ENCODE data around the gene SMPD3. TPM values are rescaled to one million over a fixed set of nuclear protein-coding genes. Genes with fewer than 3 reads are reported as not detected.

Gene SMPD3
- total RNA-seq, 1 experiment from 2014 or later, result 0.89 TPM

DNA sequence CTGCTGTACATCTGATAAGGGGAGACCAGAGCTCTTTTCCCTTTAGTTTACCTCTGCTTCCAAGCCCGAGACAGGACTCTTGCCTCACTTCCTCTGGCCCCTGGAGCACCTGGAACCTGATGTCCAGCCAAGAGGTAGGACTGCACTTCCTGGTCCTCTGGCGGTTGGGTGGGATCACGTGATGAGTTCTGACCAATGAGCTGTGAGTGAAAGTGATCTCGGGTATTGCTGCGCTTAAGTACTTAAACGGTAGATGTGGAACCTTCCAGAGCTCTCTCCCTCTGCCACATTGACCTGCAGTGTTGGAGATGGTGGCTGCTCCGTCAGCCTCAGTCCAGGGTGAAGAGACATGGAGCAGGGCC lies 67.0 kb downstream of the SMPD3 start:
- ChIA-PET RAD21 (ENCODE audit: low non-redundant PET in 1 of 2, low total read pairs in 2 of 2, uncharacterized antibody in 2 of 2, unreplicated experiment in 2 of 2) (no interaction called here), POLR2A (no interaction called here)
- intact Hi-C loops (cut with micrococcal nuclease), result no loop called here

DNA sequence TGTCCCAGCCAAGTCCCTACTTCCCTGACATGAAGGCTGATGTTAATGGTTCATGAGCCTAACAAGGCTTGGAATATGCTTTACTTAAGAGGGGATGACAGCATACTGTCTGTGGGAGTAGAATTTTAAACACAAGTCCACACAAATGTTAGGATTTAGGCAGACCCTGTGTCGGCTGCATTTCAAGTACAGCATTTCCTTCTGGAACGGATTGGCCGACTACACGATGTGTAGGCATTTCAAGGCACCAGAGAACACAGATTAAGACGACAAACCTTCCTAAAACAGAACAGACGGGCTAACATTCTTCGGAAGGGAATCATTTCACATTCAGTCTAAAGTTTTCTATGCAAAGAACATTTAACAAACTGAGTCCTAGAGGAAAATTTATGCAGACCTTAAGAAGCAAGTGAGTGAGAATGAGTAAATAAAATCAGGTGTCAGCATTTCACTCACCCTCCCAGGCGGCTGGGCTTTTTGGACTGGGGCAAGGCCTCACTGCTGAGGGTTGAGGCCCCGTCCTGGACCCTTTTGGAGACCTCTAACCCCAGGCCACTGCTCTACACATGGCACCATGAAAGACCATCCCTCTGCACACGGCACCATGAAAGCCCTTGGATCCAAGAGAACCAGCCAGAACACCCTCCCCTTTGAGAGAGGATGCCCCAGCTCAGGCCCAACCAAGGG lies 67.5 kb downstream of the SMPD3 start:
- RAD21 ChIA-PET (ENCODE audit: low non-redundant PET in 1 of 2, low total read pairs in 2 of 2, uncharacterized antibody in 2 of 2, unreplicated experiment in 2 of 2), result no interaction called here

More for the DNA sequence above, 67.0 kb downstream of the SMPD3 start:
- no peaks in the 10 kb centered on the region for H3K27me3 ChIP-seq (ENCODE audit: insufficient read depth, low read length)
- no peak overlapping the region; the same call in 1 of the 2 replicates for H3K4me2 ChIP-seq (ENCODE audit: low read length)
- no peak overlapping the region for H3K4me3 ChIP-seq (replicated peaks in 1 of 2; ENCODE audit: low read depth in 1 of 2, low read length in 2 of 2)
- H4K20me1 ChIP-seq (ENCODE audit: insufficient read depth), result no peaks in the 10 kb centered on the region
- ATAC-seq, result no peak
- no peaks in the 10 kb centered on the region for H3K9me3 ChIP-seq (ENCODE audit: control insufficient read depth in 1 of 2, insufficient read depth in 1 of 2, low read depth in 1 of 2, low read length in 2 of 2)
- no peaks in the 10 kb centered on the region for H3K36me3 ChIP-seq (ENCODE audit: control insufficient read depth in 1 of 2, insufficient read depth in 2 of 2, low read length in 2 of 2)
- CTCF ChIA-PET, result interaction anchor here (1.0 to 1.4 kb wide), 2 partner anchors 9 to 15 kb away, joined by 3 read pairs; no protein-coding TSS in a partner anchor
- peaks cover 0 to 4% of the 10 kb centered on the region in 2 experiments; a peak in 1 of 4 replicates for H3K4me1 ChIP-seq (ENCODE audit: control insufficient read depth in 1 of 2, insufficient read depth in 2 of 2, low read length in 2 of 2)
- H3K27ac ChIP-seq (ENCODE audit: low read depth, low read length), result no peak overlapping the region
- TF ChIP-seq SRF (IDR thresholded peaks at IDR 0.05; ENCODE audit: low read depth), result no peak
- no peaks in the 10 kb centered on the region for H3K9me2 ChIP-seq (ENCODE audit: insufficient read depth)
- no peak overlapping the region for H2AFZ ChIP-seq (ENCODE audit: low read depth, low read length, poor library complexity, severe bottlenecking)
- no peaks in the 10 kb centered on the region for H3K79me2 ChIP-seq (ENCODE audit: insufficient read depth, low read length)
- H3K9ac ChIP-seq (ENCODE audit: low read length), result no peak overlapping the region
- BruUV-seq (replicated peaks), result no TSS peak
- DNase-seq (ENCODE audit: low read depth, low spot score), result no peak

More for the DNA sequence above, 67.5 kb downstream of the SMPD3 start:
- H3K79me2 ChIP-seq (ENCODE audit: insufficient read depth, low read length), result no peaks in the 10 kb centered on the region
- no peaks in the 10 kb centered on the region for H3K9me3 ChIP-seq (ENCODE audit: control insufficient read depth in 1 of 2, insufficient read depth in 1 of 2, low read depth in 1 of 2, low read length in 2 of 2)
- H3K4me2 ChIP-seq (ENCODE audit: low read length), result no peak overlapping the region; the same call in 1 of the 2 replicates
- POLR2A ChIA-PET, result no interaction called here
- no peak overlapping the region for H3K9ac ChIP-seq (ENCODE audit: low read length)
- peaks cover 0 to 4% of the 10 kb centered on the region in 2 experiments; a peak in 1 of 4 replicates for H3K4me1 ChIP-seq (ENCODE audit: control insufficient read depth in 1 of 2, insufficient read depth in 2 of 2, low read length in 2 of 2)
- intact Hi-C loops (cut with micrococcal nuclease), result no loop called here
- no peaks in the 10 kb centered on the region for H3K36me3 ChIP-seq (ENCODE audit: control insufficient read depth in 1 of 2, insufficient read depth in 2 of 2, low read length in 2 of 2)
- ATAC-seq (no peak), DNase-seq (ENCODE audit: low read depth, low spot score) (no peak)
- H3K27ac ChIP-seq (ENCODE audit: low read depth, low read length), result no peak overlapping the region
- no peaks in the 10 kb centered on the region for H3K27me3 ChIP-seq (ENCODE audit: insufficient read depth, low read length)
- no peaks in the 10 kb centered on the region for H3K9me2 ChIP-seq (ENCODE audit: insufficient read depth)
- no TSS peak for BruUV-seq (replicated peaks)
- no peaks in the 10 kb centered on the region for H4K20me1 ChIP-seq (ENCODE audit: insufficient read depth)
- no peak for TF ChIP-seq POLR2AphosphoS5 (IDR thresholded peaks at IDR 0.05; ENCODE audit: low read depth, low read length)
- no peak for TF ChIP-seq CEBPB (IDR thresholded peaks at IDR 0.05; ENCODE audit: low read depth)
- no peak for TF ChIP-seq ELF1 (IDR thresholded peaks at IDR 0.05; ENCODE audit: borderline replicate concordance, low read depth)
- TF ChIP-seq SRF (IDR thresholded peaks at IDR 0.05; ENCODE audit: low read depth), result no peak
- TF ChIP-seq EZH2 (IDR thresholded peaks at IDR 0.05), result no peak
- no peak for TF ChIP-seq EGR1 (IDR thresholded peaks at IDR 0.05; ENCODE audit: low read depth)
- TF ChIP-seq, protein P1, sequence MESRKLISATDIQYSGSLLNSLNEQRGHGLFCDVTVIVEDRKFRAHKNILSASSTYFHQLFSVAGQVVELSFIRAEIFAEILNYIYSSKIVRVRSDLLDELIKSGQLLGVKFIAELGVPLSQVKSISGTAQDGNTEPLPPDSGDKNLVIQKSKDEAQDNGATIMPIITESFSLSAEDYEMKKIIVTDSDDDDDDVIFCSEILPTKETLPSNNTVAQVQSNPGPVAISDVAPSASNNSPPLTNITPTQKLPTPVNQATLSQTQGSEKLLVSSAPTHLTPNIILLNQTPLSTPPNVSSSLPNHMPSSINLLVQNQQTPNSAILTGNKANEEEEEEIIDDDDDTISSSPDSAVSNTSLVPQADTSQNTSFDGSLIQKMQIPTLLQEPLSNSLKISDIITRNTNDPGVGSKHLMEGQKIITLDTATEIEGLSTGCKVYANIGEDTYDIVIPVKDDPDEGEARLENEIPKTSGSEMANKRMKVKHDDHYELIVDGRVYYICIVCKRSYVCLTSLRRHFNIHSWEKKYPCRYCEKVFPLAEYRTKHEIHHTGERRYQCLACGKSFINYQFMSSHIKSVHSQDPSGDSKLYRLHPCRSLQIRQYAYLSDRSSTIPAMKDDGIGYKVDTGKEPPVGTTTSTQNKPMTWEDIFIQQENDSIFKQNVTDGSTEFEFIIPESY (IDR thresholded peaks at IDR 0.05; ENCODE audit: extremely low read depth, insufficient replicate concordance, low read length), result no peak
- no peak for TF ChIP-seq FOSL1 (IDR thresholded peaks at IDR 0.05; ENCODE audit: low read depth)
- TF ChIP-seq TCF7L2 (IDR thresholded peaks at IDR 0.05; ENCODE audit: borderline replicate concordance, extremely low read depth, insufficient read depth, insufficient read length), result no peak
- TF ChIP-seq ZFX (IDR thresholded peaks at IDR 0.05), result no peak
- no peak for TF ChIP-seq YY1 (IDR thresholded peaks at IDR 0.05; ENCODE audit: extremely low read depth, insufficient replicate concordance, low read depth, low read length)
- no peak for TF ChIP-seq ZNF274 (IDR thresholded peaks at IDR 0.05; ENCODE audit: low read depth, low read length)
- H2AFZ ChIP-seq (ENCODE audit: low read depth, low read length, poor library complexity, severe bottlenecking), result no peak overlapping the region
- CTCF ChIA-PET, result interaction anchor here (1.4 kb wide), 1 partner anchor 16 kb away, joined by 3 read pairs; no protein-coding TSS in a partner anchor
- H3K4me3 ChIP-seq (replicated peaks in 1 of 2; ENCODE audit: low read depth in 1 of 2, low read length in 2 of 2), result no peak overlapping the region

All from HCT116 (cell line).